HFFc6 (cell line): Measurements from ENCODE around the gene SOCS7. TPM values are rescaled to one million over a fixed set of nuclear protein-coding genes. Genes with fewer than 3 reads are reported as not detected.

Source experiments
- DNase-seq: peaks from one replicate; pipeline ENCODE4 v3.0.0-alpha.2; 2018
- H3K27ac Mint-ChIP-seq: 2 replicates; pipeline ENCODE4 v1.8.0; 2020; ENCODE audit warnings: mild to moderate bottlenecking, mixed read lengths
- H3K27me3 Mint-ChIP-seq: 2 replicates; pipeline ENCODE4 v1.8.0; 2021; ENCODE audit warnings: mild to moderate bottlenecking, moderate library complexity, mixed read lengths; ENCODE audit not compliant: insufficient read depth
- H3K36me3 Mint-ChIP-seq: 2 replicates; pipeline ENCODE4 v1.8.0; 2021; ENCODE audit warnings: low read depth, mixed read lengths
- H3K4me1 Mint-ChIP-seq: 2 replicates; pipeline ENCODE4 v1.8.0; 2020; ENCODE audit warnings: low read depth, mixed read lengths
- H3K4me3 Mint-ChIP-seq: 2 replicates; pipeline ENCODE4 v1.8.0; 2020; ENCODE audit warnings: mild to moderate bottlenecking, moderate library complexity, mixed read lengths
- H3K9me3 Mint-ChIP-seq: 2 replicates; pipeline ENCODE4 v1.8.0; 2020; ENCODE audit warnings: mild to moderate bottlenecking, mixed read lengths
- CTCF ChIP-seq: fragments of 200-600 bp; sonication (generic); IDR thresholded peaks from 2 replicates; pipeline ENCODE4 v1.5.0; 2021; ENCODE audit warnings: antibody characterized with exemption, mild to moderate bottlenecking
- total RNA-seq, 6 experiments: library from RNA; stranded (reverse); fragmentation: NEBNext Ultra II Directional; extraction: Animal tissue kit (Norgen Biotek cat#: 25700); gene quantifications; 2 replicates in 1 of 6; 3 replicates in 5 of 6; pipeline ENCODE4 v1.2.3, GENCODE V29; 2021

SOCS7 gene
- total RNA-seq, 6 experiments from 2014 or later = 9.7 to 13.8 (median 11.1) TPM

- Mint-ChIP-seq H3K27me3 (peaks cover 2% of the 10 kb centered on the region), H3K27ac (peak overlapping the region; percentile 98), H3K4me3 (peak overlapping the region; percentile 94), H3K4me1 (peaks cover 83% of the 10 kb centered on the region), H3K36me3 (peaks cover 23% of the 10 kb centered on the region; the same call in 1 of the 2 replicates), H3K9me3 (no peaks in the 10 kb centered on the region)
- TF ChIP-seq CTCF = no peak
- no peak for DNase-seq
Observed at GRCh38 chr17:38452719-38453118, 101.1 kb downstream of the SOCS7 start.

- Mint-ChIP-seq H3K4me3 (peak overlapping the region; percentile 95), H3K27ac (peak overlapping the region; percentile 87), H3K36me3 (peaks cover 23% of the 10 kb centered on the region; the same call in 1 of the 2 replicates), H3K4me1 (peaks cover 74% of the 10 kb centered on the region), H3K27me3 (peaks cover 2% of the 10 kb centered on the region), H3K9me3 (no peaks in the 10 kb centered on the region)
- DNase-seq = peak; percentile 33
- no peak for TF ChIP-seq CTCF
Observed at GRCh38 chr17:38453951-38454421, 102.3 kb downstream of the SOCS7 start.

GRCh38 chr17:38454532-38454931, 102.9 kb downstream of the SOCS7 start:
- H3K27me3 Mint-ChIP-seq = peaks cover 2% of the 10 kb centered on the region
- no peak for TF ChIP-seq CTCF
- H3K4me1 Mint-ChIP-seq = peaks cover 68% of the 10 kb centered on the region
- H3K36me3 Mint-ChIP-seq = peaks cover 18% of the 10 kb centered on the region; the same call in 1 of the 2 replicates
- peak overlapping the region; percentile 87 for H3K27ac Mint-ChIP-seq
- H3K4me3 Mint-ChIP-seq = peak overlapping the region; percentile 95
- no peaks in the 10 kb centered on the region for H3K9me3 Mint-ChIP-seq
- peak; percentile 76 for DNase-seq

Other genes with a start within 250 kb of the SOCS7 start
- not detected for gene TBC1D3E, start 223.9 kb upstream of the SOCS7 start, total RNA-seq
- under 1 TPM in 2 of 6 experiments, not detected in 4; 0.10 to 0.26 TPM for gene TBC1D3, start 159.3 kb upstream of the SOCS7 start, total RNA-seq
- 10 to 100 TPM; 35.7 to 43.3 (median 42.1) TPM for gene MRPL45, start 54.7 kb upstream of the SOCS7 start, total RNA-seq
- gene GPR179, start 7.9 kb upstream of the SOCS7 start, total RNA-seq = not detected
- 100 to 1,000 TPM; 206 to 231 (median 224) TPM for gene ARHGAP23, start 76.6 kb downstream of the SOCS7 start, total RNA-seq